T47D (cell line): ENCODE results near the gene GREB1.

Experiments
- DNase-seq, 2 experiments: peaks; one replicate each; pipeline versions ENCODE4 v3.0.0 to v3.0.0-alpha.2; 2011 to 2012; ENCODE audit warnings: low read depth in 1 of 2, low spot score in 1 of 2
- JUND ChIP-seq: IDR thresholded peaks from 2 replicates; pipeline ENCODE4 v1.6.1; 2012; ENCODE audit warnings: low read depth
- in situ Hi-C: cut with HindIII; loops from 2 replicates; pipeline ENCODE4 v1.10.0; 2016; ENCODE audit warnings: low sequenced_read_pairs, low pct_unique_long_range_greater_than_20kb

GREB1 gene

GRCh38 chr2:11596801-11597200, 63.0 kb downstream of the GREB1 start:
- no peak for DNase-seq
- TF ChIP-seq JUND, result no peak
- in situ Hi-C loops, result no loop called here

GRCh38 chr2:11597538-11598225, 63.8 kb downstream of the GREB1 start:
- no peak for TF ChIP-seq JUND
- in situ Hi-C loops, result no loop called here
- no peak for DNase-seq

GRCh38 chr2:11598228-11598731, 64.4 kb downstream of the GREB1 start:
- in situ Hi-C loops, result no loop called here
- TF ChIP-seq JUND, result no peak
- DNase-seq, result no peak

- TF ChIP-seq JUND, result no peak
- DNase-seq, result no peak
- in situ Hi-C loops, result no loop called here
These were observed 68.8 kb downstream of the GREB1 start for GRCh38 chr2:11602563-11603204.

GRCh38 chr2:11610624-11611242, 76.9 kb downstream of the GREB1 start:
- TF ChIP-seq JUND, result no peak
- no peak for DNase-seq
- in situ Hi-C loops, result no loop called here

GRCh38 chr2:11611251-11611650, 77.4 kb downstream of the GREB1 start:
- in situ Hi-C loops, result no loop called here
- DNase-seq, result no peak

GRCh38 chr2:11612553-11613215, 78.8 kb downstream of the GREB1 start:
- TF ChIP-seq JUND, result no peak
- DNase-seq, result no peak
- in situ Hi-C loops, result no loop called here

More at GRCh38 chr2:11611251-11611650, 77.4 kb downstream of the GREB1 start:
- TF ChIP-seq JUND, result no peak

- in situ Hi-C loops, result no loop called here
- no peak for DNase-seq
- no peak for TF ChIP-seq JUND
These were observed 79.5 kb downstream of the GREB1 start for GRCh38 chr2:11613297-11613696.

GRCh38 chr2:11615209-11615608, 81.4 kb downstream of the GREB1 start:
- no peak for DNase-seq
- no peak for TF ChIP-seq JUND
- in situ Hi-C loops, result no loop called here

GRCh38 chr2:11616097-11616687, 82.3 kb downstream of the GREB1 start:
- TF ChIP-seq JUND, result no peak
- in situ Hi-C loops, result no loop called here
- DNase-seq, result no peak

GRCh38 chr2:11616851-11617415, 83.1 kb downstream of the GREB1 start:
- in situ Hi-C loops, result no loop called here
- no peak for DNase-seq
- TF ChIP-seq JUND, result no peak

- in situ Hi-C loops, result no loop called here
- no peak for TF ChIP-seq JUND
- no peak for DNase-seq
These were observed 83.7 kb downstream of the GREB1 start for GRCh38 chr2:11617527-11617926.
